ENCODE results near the gene SLC15A1.

Gene SLC15A1

GRCh38 chr13:98746968-98747367 lies 5.5 kb downstream of the SLC15A1 start:
- no peak for DNase-seq

DNA sequence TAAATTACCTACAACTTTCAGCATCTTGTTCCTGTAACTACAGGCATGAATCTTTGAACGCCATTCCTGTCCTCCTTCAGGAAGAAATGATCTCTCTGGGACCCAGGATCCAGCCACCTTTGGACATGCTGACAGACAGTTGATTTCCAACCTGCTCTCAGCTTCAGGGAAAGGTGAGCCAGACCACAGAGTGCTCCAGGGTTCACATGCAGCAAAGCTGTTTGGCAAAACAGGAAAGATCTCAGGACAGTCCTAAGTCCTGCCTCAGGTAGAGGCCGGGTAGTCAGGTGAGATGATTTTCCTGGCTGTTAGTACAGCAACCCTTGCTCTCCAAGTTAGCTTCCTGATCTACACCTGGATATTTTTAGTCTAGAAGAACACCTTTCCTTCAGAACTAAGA lies 9.1 kb downstream of the SLC15A1 start:
- DNase-seq: no peak

DNA sequence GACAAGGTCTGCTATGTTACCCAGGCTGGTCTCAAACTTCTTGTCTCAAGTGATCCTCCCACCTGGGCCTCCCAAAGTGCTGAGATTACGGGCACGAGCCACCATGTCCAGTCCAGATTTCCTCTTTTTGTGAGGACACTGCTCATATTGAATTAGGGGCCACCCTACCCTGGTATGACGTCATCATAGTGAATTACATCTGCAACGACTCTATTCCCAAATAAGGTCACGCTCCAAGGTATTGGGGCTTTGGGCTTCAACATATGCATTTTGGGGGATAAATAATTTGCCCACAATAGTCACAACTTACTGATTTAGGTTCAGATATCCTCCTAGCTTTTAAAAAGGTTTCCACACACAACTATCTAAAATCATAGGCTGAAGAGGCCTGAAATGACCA lies 9.5 kb downstream of the SLC15A1 start:
- DNase-seq: no peak

GRCh38 chr13:98741741-98742435 lies 10.6 kb downstream of the SLC15A1 start:
- no peak for DNase-seq

DNA sequence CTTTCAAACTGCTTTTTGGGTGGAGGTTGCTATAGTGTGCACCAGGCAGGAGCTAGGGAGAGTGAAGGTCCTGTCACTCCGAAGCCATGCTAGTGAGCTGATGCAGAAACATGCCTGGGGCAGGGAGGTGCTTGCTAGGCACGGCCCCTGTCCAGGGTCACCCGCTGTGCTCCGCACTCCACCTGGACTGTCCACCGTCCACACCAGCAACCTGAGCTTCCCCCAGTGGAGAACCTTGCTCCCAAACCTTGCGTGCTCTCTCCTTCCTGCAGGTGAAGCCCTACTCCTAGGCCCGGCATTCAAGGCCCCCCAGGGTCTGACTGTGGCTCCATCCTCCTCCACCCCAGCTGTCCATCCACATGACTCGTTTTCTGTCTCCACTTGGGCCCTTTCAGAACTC lies 12.3 kb downstream of the SLC15A1 start:
- DNase-seq: no peak

GRCh38 chr13:98738993-98739392 lies 13.5 kb downstream of the SLC15A1 start:
- DNase-seq: no peak

DNA sequence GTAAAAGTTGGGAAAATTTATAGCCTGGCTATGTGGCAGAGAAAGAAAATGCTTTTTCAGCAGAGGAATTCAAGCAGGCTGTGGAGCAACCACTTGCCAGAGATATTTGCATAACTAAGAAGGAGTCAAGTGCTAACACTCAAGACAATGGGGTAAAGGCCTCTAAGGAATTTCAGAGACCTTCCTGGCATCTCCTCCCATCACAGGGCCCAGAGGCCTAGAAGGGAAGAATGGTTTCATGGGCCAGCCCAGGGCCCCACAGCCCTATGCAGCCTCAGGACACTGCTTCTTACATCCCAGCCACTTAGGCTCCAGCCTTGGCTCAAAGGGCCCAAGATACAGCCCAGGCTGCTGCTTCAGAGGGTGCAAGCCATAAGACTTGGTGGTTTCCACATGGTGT lies 14.3 kb downstream of the SLC15A1 start:
- DNase-seq: no peak

DNA sequence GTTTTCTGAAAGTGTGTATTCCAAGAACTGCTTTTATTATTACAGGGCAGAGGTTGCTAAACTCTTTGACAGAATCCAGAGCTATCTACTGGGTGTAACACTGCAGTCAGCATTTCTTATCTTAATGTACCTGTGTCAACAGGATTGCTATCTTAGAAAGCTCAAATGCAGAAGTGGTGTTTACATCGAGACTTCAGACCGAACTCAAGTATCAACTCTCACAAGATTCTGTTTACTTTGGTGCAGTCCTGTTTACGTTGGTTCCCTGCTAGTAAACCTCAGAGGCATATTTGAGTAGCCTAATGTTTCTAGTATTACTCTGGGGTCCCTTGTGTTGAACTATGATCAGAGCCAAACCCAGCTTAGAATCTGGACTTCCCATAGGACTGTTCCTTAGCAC lies 20.5 kb downstream of the SLC15A1 start:
- no peak for DNase-seq

DNA sequence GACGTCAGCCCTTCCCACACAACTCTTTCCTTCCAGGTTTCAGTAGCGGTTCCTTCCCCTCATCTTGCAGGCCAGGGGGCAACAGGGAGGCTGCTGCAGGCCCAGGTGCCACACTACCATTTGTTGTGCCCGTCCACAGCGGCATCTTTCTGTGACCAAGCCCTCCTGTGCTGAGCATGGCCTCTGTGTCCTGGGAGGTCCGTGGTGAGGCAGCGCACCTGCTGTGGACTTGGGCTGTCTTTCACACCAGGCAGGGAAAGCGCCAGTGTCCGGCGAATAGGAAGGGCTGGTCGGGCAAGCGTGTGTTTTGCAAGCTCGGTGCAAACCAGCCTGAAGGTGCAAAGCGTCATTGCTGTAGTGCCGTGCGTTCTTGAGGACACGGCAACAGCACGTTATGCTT lies 21.4 kb downstream of the SLC15A1 start:
- DNase-seq: no peak

- no peak for DNase-seq
Measured at GRCh38 chr13:98730441-98730840, 22.0 kb downstream of the SLC15A1 start.

DNA sequence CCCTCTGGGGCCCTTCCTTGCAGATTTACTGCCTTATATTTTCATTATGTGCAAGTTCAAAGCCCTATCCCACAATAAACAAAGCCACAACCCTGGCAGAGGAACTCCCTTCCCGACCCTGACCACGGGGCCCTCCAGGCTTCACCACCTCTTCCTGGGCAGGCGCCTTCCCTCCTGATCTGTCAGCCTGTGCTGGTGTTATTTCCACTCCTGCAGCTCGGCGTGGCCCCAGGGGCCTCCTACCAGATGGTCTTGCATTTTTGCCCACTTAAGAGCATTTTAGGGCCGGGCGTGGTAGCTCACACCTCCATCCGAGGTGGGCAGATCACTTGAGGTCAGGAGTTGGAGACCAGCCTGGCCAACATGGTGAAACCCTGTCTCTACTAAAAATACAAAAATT lies 22.8 kb downstream of the SLC15A1 start:
- no peak for DNase-seq

DNA sequence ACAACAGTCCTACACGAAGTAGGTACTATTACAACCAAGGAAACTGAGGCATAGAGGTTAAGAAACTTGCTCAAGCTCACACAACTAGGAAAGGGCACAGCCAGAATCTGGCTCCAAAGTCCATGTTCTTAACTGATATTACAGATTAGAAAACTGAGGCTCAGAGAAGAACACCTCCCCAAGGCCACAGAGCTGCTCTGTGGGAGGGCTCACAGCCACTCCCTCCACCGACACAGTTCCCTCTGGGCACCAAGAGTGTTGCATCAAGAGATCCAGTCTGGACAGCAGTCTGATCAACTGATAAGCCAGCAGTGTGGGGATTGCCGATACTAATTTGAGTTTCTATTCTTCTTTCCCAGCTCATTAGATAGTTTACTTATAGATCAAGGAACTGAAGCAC lies 29.5 kb downstream of the SLC15A1 start:
- DNase-seq: no peak

GRCh38 chr13:98721825-98722510 lies 30.5 kb downstream of the SLC15A1 start:
- DNase-seq: no peak

DNA sequence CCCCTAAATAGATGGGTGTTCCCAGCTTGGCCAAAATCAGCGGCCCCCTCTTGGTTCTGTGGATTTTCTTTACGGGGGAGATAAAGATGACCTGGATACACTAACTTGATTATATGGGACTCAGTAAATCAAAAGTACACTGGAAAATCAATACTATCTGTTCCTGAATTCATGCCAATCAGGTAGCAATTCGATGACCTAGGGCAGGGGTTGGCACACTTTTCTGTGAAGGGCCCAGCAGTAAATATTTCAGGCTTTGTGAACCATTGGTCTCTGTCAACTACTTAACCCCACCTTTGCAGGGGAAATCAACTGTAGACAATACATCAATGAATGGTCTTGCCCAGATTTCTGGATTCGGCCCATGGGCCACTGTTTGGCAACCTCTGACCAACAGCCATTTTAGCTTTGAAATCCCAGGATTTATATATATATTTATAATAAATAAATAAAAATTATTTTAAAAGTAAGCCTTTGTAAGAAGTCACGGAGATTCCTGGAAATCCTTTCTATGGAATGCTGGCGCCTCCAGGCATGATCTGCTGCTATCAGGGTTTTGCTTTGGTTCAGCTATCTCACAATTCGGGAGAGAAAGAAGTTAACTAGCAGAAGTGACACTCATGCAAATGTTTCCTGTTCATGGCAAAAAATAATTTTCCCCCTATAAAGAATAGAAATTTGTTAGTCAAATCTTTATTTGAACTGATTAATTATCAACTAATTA lies 32.8 kb downstream of the SLC15A1 start:
- DNase-seq: no peak

- no peak for DNase-seq
Measured at GRCh38 chr13:98717891-98718290, 34.6 kb downstream of the SLC15A1 start.

- no peak for DNase-seq
Measured at GRCh38 chr13:98717256-98717655, 35.2 kb downstream of the SLC15A1 start.

- DNase-seq: no peak
Measured at GRCh38 chr13:98710521-98710920, 42.0 kb downstream of the SLC15A1 start.

- DNase-seq: no peak
Measured at GRCh38 chr13:98707281-98707999, 45.0 kb downstream of the SLC15A1 start.

GRCh38 chr13:98706446-98707110 lies 45.9 kb downstream of the SLC15A1 start:
- DNase-seq: no peak

DNA sequence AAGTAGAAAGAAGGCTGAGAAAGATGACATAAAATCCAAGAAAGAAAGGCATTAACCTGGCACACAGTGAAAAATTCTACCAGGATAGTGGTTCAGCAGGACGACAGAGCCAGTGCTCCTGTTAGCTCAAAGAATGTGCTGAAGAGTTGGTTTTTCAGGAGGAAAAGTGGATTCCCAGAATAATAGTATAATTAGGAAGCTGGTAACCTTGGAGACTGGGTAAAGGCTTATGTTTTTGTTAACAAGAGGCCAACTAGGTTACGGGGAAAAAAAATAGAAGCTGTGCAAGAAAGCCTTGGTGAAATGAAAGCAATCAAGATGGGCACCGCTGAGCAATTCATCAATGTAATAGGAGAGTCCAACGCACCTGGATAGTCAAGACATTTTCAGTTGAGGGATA lies 54.7 kb downstream of the SLC15A1 start:
- DNase-seq: no peak

DNA sequence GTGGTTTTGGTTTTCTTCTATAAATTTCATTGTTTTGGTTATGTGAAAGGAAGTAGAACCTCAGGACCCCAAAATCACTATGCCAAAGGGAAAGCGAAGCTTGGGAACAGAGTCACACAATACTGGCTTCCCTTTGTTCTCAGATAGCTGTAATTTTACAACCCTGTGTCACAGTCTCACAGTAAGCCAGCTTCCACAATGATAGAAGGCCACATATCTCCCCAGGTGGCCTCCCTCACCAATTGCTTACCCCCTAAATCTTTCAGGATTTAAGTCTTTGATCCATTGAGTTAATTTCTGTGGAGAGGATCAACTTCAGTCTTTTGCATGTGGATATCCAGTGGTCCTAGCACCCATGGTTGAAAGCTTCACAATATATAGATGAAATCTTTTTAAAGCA lies 58.7 kb downstream of the SLC15A1 start:
- no peak for DNase-seq

DNA sequence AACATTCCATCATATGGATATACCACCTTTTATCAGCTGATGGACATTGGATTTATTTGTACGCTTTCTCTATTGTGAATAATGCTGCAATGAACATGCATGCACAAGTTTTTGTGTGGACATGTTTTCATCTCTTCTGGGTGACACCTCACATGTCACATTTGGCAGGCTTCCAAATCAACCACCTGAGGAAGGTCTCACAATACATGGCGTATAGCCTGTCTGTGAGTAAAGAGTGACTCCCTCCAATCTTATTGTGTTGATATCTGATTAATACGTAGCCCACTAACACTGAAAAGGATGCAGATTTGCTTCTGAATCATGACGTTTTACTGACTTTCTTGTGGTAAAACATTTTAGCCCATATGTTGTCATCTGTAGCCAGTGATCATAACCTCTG lies 61.1 kb downstream of the SLC15A1 start:
- no peak for DNase-seq
